SK-N-SH (cell line): Measurements from ENCODE around the gene CRELD2. TPM values are rescaled to one million over a fixed set of nuclear protein-coding genes. Genes with fewer than 3 reads are reported as not detected.

Source experiments
- CTCF ChIA-PET: fragments of 300-600, 350-600 bp; formaldehyde crosslinking; extraction: SDS; loops from one replicate; lab custom pipeline; 2021; lab: Yijun Ruan, JAX
- POLR2A ChIA-PET: fragments of 350-600 bp; sonication (Branson Sonifier 250); formaldehyde crosslinking; extraction: SDS; loops from one replicate; lab custom pipeline; 2020; ENCODE audit warnings: antibody characterized with exemption, inconsistent platforms; lab: Yijun Ruan, JAX
- DNase-seq: peaks from one replicate; pipeline ENCODE4 v3.0.0; 2012
- H2AFZ ChIP-seq: fragments of 200-600 bp; sonication (generic); 2 replicates; pipeline ENCODE4 v1.8.1; 2016; ENCODE audit warnings: antibody characterized with exemption, mild to moderate bottlenecking, low read depth
- H3F3A ChIP-seq: fragments of 200-600 bp; sonication (generic); replicated peaks from 2 replicates; pipeline ENCODE3; 2016; ENCODE audit warnings: antibody characterized with exemption, mild to moderate bottlenecking; ENCODE audit not compliant: insufficient read depth
- H3K27ac ChIP-seq, 2 experiments: fragments of 200-500 bp in 1 of 2; fragments of 200-600 bp in 1 of 2; sonication (Bioruptor generic) in 1 of 2; sonication (generic), shearing (Covaris generic) in 1 of 2; 2 replicates each; pipeline versions ENCODE4 v1.5.1 to v1.6.1; 2014 to 2016; ENCODE audit warnings: low read depth in 2 of 2, inconsistent platforms in 1 of 2, low read length in 1 of 2, mild to moderate bottlenecking in 1 of 2, mixed read lengths in 1 of 2
- H3K27me3 ChIP-seq: fragments of 200-600 bp; sonication (generic), shearing (Covaris generic); 2 replicates; pipeline ENCODE4 v1.6.1; 2016; ENCODE audit warnings: mixed run types; ENCODE audit not compliant: insufficient read depth
- H3K36me3 ChIP-seq, 2 experiments: fragments of 200-500 bp in 1 of 2; fragments of 200-600 bp in 1 of 2; sonication (Bioruptor generic) in 1 of 2; sonication (generic) in 1 of 2; replicated peaks in 1 of 2; 2 replicates each; pipeline versions ENCODE3 to v1.5.1; 2014 to 2016; ENCODE audit warnings: low read length in 1 of 2, mild to moderate bottlenecking in 1 of 2; ENCODE audit not compliant: insufficient read depth in 2 of 2, control insufficient read depth in 1 of 2
- H3K4me1 ChIP-seq, 2 experiments: fragments of 200-500 bp in 1 of 2; fragments of 200-600 bp in 1 of 2; sonication (Bioruptor generic) in 1 of 2; sonication (generic), shearing (Covaris generic) in 1 of 2; 2 replicates each; pipeline versions ENCODE4 v1.5.1 to v1.6.1; 2014 to 2016; ENCODE audit warnings: low read depth in 1 of 2, low read length in 1 of 2, mixed run types in 1 of 2; ENCODE audit not compliant: insufficient read depth in 2 of 2, control insufficient read depth in 1 of 2
- H3K4me2 ChIP-seq: fragments of 200-600 bp; sonication (generic), shearing (Covaris generic); 2 replicates; pipeline ENCODE4 v1.6.1; 2017; ENCODE audit warnings: mixed run types
- H3K4me3 ChIP-seq, 2 experiments: fragments of 200-500 bp in 1 of 2; fragments of 200-600 bp in 1 of 2; sonication (Bioruptor generic) in 1 of 2; sonication (generic), shearing (Covaris generic) in 1 of 2; 2 replicates each; pipeline versions ENCODE4 v1.5.1 to v1.8.1; 2014 to 2016; ENCODE audit warnings: low read depth in 2 of 2, inconsistent platforms in 1 of 2, low read length in 1 of 2, mild to moderate bottlenecking in 1 of 2, mixed read lengths in 1 of 2, moderate library complexity in 1 of 2
- H3K79me2 ChIP-seq: fragments of 200-600 bp; sonication (generic); 2 replicates; pipeline ENCODE4 v1.8.1; 2017; ENCODE audit warnings: mild to moderate bottlenecking; ENCODE audit not compliant: insufficient read depth
- H3K9ac ChIP-seq: fragments of 200-600 bp; sonication (generic); 2 replicates; pipeline ENCODE4 v1.6.1; 2017; ENCODE audit warnings: mixed run types
- H3K9me2 ChIP-seq: fragments of 200-600 bp; sonication (generic); 2 replicates; pipeline ENCODE4 v1.6.1; 2017; ENCODE audit warnings: mixed run types
- H3K9me3 ChIP-seq: fragments of 200-600 bp; sonication (generic); 2 replicates; pipeline ENCODE4 v1.6.1; 2017; ENCODE audit warnings: mixed run types, mild to moderate bottlenecking, moderate library complexity
- H4K20me1 ChIP-seq: fragments of 200-600 bp; sonication (generic); 2 replicates; pipeline ENCODE4 v1.6.1; 2017; ENCODE audit warnings: mild to moderate bottlenecking, mixed run types; ENCODE audit not compliant: insufficient read depth
- ELF1 ChIP-seq: IDR thresholded peaks from 2 replicates; pipeline ENCODE4 v1.4.0; 2012
- EP300 ChIP-seq, 2 experiments: IDR thresholded peaks; 2 replicates each; pipeline versions ENCODE4 v1.4.0 to v1.6.1; 2012; ENCODE audit warnings: borderline replicate concordance in 1 of 2, low read depth in 1 of 2, low read length in 1 of 2
- EZH2phosphoT487 ChIP-seq: fragments of 200-600 bp; sonication (generic); IDR thresholded peaks from 2 replicates; pipeline ENCODE4 v1.6.1; 2017; ENCODE audit warnings: low read depth, mixed run types, mild to moderate bottlenecking, antibody characterized with exemption, moderate library complexity, borderline replicate concordance
- FOSL2 ChIP-seq: IDR thresholded peaks from 2 replicates; pipeline ENCODE4 v1.4.0; 2012; ENCODE audit warnings: low read depth, mild to moderate bottlenecking, moderate library complexity, borderline replicate concordance
- FOXJ3 ChIP-seq: sonication (generic); formaldehyde crosslinking; IDR thresholded peaks from 2 replicates; pipeline ENCODE4 v1.5.1; 2020; ENCODE audit warnings: mild to moderate bottlenecking, missing genetic modification reagents
- FOXM1 ChIP-seq: IDR thresholded peaks from 2 replicates; pipeline ENCODE4 v1.4.0; 2012; ENCODE audit warnings: low read depth, mild to moderate bottlenecking
- GATA2 ChIP-seq: sonication (generic); formaldehyde crosslinking; IDR thresholded peaks from 2 replicates; pipeline ENCODE4 v1.5.0; 2020; ENCODE audit warnings: mild to moderate bottlenecking, missing genetic modification reagents
- JUND ChIP-seq: IDR thresholded peaks from 2 replicates; pipeline ENCODE4 v1.4.0; 2012
- MEF2A ChIP-seq: IDR thresholded peaks from 2 replicates; pipeline ENCODE4 v1.4.0; 2012; ENCODE audit warnings: low read depth, borderline replicate concordance
- MXI1 ChIP-seq: IDR thresholded peaks from 2 replicates; pipeline ENCODE4 v1.6.1; 2012; ENCODE audit warnings: mild to moderate bottlenecking, low read depth, low read length, improper control_type of control experiment
- NFIC ChIP-seq: IDR thresholded peaks from 2 replicates; pipeline ENCODE4 v1.4.0; 2012; ENCODE audit warnings: borderline replicate concordance
- RCOR1 ChIP-seq: fragments of 150-350 bp; IDR thresholded peaks from 2 replicates; pipeline ENCODE4 v1.6.1; 2017; ENCODE audit warnings: antibody characterized with exemption, low read length
- RFX5 ChIP-seq: IDR thresholded peaks from 2 replicates; pipeline ENCODE4 v1.6.1; 2012; ENCODE audit warnings: mild to moderate bottlenecking, improper control_type of control experiment, low read length
- RXRA ChIP-seq: IDR thresholded peaks from 2 replicates; pipeline ENCODE4 v1.4.0; 2012; ENCODE audit warnings: low read depth, mild to moderate bottlenecking, borderline replicate concordance
- SIN3A ChIP-seq: IDR thresholded peaks from 2 replicates; pipeline ENCODE4 v1.6.1; 2012; ENCODE audit warnings: low read depth, mild to moderate bottlenecking, low read length, moderate library complexity, borderline replicate concordance
- TAF1 ChIP-seq: IDR thresholded peaks from 2 replicates; pipeline ENCODE4 v1.6.1; 2012; ENCODE audit warnings: low read depth, mild to moderate bottlenecking, low read length, moderate library complexity, borderline replicate concordance
- TEAD4 ChIP-seq: IDR thresholded peaks from 2 replicates; pipeline ENCODE4 v1.4.0; 2012; ENCODE audit warnings: mild to moderate bottlenecking, borderline replicate concordance; ENCODE audit not compliant: insufficient read depth
- WGBS: methylation state at CpG from one replicate; pipeline ENCODE4 v1.1.6; 2017; ENCODE audit warnings: low lambda C conversion rate; 5-methylcytosine and 5-hydroxymethylcytosine counted together
- polyA plus RNA-seq, 3 experiments: library from polyadenylated mRNA; depleted of rRNA; stranded (reverse); fragments of >200 nt; gene quantifications; 2 replicates each; pipeline ENCODE4 v1.2.3, GENCODE V29; 2012
- TF ChIP-seq, protein P1 (sequence below): IDR thresholded peaks from 2 replicates; pipeline ENCODE4; 2012
- TF ChIP-seq, protein P2 (sequence below): fragments of 150-350 bp; IDR thresholded peaks from 2 replicates; pipeline ENCODE4 v1.6.1; 2017; ENCODE audit warnings: antibody characterized with exemption, low read length, low read depth, borderline replicate concordance
- TF ChIP-seq, protein P3 (sequence below): fragments of 150-350 bp; IDR thresholded peaks from 2 replicates; pipeline ENCODE4 v1.6.1; 2016; ENCODE audit warnings: mild to moderate bottlenecking, low read depth, low read length
- TF ChIP-seq, protein P4 (sequence below): fragments of 200-600 bp; sonication (generic); IDR thresholded peaks from 2 replicates; pipeline ENCODE4 v1.6.1; 2017; ENCODE audit warnings: antibody characterized with exemption, mild to moderate bottlenecking, moderate library complexity

The CRELD2 gene
- polyA plus RNA-seq, 1 of the 3 experiments (the other 2 are of a cell fraction): 113 TPM

DNA sequence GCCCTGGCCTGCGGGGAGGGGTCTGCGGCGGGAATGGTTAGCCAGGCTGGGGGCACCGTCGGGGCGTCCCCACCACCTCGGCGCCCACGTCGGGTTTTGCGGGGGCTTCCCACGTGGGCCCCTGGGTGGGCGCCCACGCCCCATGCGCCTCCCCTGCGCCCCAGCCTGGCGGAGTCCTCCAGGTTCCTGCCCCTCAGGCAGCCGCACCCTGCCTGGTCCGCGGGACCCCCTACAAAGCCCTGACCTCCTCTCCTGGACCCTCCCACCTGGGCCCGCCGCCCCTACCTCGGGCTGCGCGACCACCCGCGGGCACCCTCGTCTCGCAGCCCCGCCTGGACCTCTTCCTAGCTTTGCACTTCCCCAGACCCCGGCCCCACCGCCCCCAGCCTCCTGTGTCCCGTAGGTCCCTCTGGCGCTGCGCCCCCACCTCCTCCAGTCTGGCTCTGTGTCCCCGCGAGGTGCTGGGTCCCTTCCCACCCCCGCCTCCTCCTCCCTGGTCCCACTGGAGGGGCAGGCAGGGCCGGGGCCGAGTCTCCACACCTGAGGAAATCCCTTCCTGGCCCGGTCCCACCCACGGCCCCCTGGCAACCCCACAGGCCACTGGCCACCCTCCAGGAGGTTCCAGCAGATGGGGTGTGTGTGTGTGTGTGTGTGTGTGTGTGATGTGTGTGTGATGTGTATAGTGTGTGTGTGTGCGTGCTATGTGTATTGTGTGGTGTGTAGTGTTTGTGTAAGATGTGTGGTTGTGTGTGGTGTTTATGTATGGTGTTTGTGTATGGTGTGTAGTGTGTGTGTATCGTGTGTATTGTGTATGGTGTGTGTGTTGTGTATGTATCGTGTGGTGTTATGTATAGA, 54.0 kb downstream of the CRELD2 start:
- peak; percentile 48 for DNase-seq
- POLR2A ChIA-PET: interaction anchor here (0.6 kb wide), 1 partner anchor 318 kb away, joined by 4 read pairs; no protein-coding TSS in a partner anchor
- no peak overlapping the region for H2AFZ ChIP-seq
- H3K27ac ChIP-seq: no peak overlapping the region
- no peaks in the 10 kb centered on the region for H4K20me1 ChIP-seq
- H3F3A ChIP-seq: peaks cover 6% of the 10 kb centered on the region
- no peaks in the 10 kb centered on the region for H3K36me3 ChIP-seq
- H3K4me1 ChIP-seq: peaks cover 4 to 12% of the 10 kb centered on the region in 2 experiments; a peak in 1 of 4 replicates
- H3K9ac ChIP-seq: no peak overlapping the region
- no peaks in the 10 kb centered on the region for H3K9me3 ChIP-seq
- TF ChIP-seq RFX5: no peak
- TF ChIP-seq NFIC: no peak
- no peak for TF ChIP-seq FOXJ3
- TF ChIP-seq, protein P1, sequence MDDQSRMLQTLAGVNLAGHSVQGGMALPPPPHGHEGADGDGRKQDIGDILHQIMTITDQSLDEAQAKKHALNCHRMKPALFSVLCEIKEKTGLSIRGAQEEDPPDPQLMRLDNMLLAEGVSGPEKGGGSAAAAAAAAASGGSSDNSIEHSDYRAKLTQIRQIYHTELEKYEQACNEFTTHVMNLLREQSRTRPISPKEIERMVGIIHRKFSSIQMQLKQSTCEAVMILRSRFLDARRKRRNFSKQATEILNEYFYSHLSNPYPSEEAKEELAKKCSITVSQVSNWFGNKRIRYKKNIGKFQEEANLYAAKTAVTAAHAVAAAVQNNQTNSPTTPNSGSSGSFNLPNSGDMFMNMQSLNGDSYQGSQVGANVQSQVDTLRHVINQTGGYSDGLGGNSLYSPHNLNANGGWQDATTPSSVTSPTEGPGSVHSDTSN: no peak
- TF ChIP-seq FOSL2: no peak
- no peak for TF ChIP-seq GATA2
- no peak for TF ChIP-seq ELF1
- no peak for TF ChIP-seq TEAD4
- H3K27me3 ChIP-seq: no peaks in the 10 kb centered on the region
- CTCF ChIA-PET: no interaction called here
- 37% methylated on average over 17 of the region's 45 CpGs for WGBS
- no peak overlapping the region for H3K4me2 ChIP-seq
- H3K4me3 ChIP-seq: no peak overlapping the region
- no peaks in the 10 kb centered on the region for H3K79me2 ChIP-seq
- H3K9me2 ChIP-seq: no peaks in the 10 kb centered on the region

DNA sequence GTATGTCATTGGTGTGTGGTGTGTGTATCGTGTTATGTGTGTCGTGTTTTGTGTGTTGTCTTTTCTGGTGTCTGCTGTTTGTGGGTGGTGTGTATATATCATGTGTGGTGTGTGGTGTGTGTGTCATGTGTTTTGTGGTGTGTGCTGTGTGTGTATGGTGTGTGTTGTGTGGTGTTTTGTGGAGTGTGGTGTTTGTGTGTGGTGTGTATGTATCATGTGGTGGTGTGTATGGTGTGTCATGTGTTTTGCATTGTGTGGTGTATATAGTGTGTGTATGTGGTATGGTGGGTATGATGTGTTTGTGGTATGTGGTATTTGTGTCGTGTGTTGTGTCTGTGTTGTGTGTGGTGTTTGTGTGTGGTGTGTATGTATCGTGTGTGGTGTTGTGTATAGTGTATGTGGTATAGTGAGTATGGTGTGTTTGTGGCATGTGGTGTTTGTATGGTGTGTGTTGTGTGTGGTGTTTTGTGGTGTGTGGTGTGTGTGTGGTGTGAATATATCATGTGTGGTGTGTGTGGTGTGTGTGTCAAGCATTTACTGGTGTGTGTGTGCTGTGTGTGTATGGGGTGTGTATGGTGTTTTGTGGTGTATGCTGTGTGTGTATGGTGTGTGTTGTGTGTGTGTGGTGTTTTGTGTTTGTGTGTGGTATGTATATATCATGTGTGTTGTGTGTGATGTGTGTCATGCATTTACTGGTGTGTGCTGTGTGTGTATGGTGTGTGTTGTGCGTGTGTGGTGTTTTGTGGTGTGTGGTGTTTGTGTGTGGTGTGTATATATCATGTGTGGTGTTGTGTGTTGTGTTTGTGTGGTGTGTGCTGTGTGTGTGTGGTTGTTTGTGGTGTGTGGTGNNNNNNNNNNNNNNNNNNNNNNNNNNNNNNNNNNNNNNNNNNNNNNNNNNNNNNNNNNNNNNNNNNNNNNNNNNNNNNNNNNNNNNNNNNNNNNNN, 54.9 kb downstream of the CRELD2 start:
- H3K36me3 ChIP-seq: no peaks in the 10 kb centered on the region
- DNase-seq: no peak
- peaks cover 3 to 4% of the 10 kb centered on the region in 2 experiments; a peak in 1 of 4 replicates for H3K4me1 ChIP-seq
- peaks cover 6% of the 10 kb centered on the region for H3F3A ChIP-seq
- H3K4me3 ChIP-seq: no peak overlapping the region
- no peaks in the 10 kb centered on the region for H4K20me1 ChIP-seq
- H3K9ac ChIP-seq: no peak overlapping the region
- CTCF ChIA-PET: no interaction called here
- WGBS: 66% methylated on average over 5 of the region's 5 CpGs
- H3K27me3 ChIP-seq: no peaks in the 10 kb centered on the region
- H3K9me2 ChIP-seq: no peaks in the 10 kb centered on the region
- no peak overlapping the region for H3K27ac ChIP-seq
- H2AFZ ChIP-seq: no peak overlapping the region
- H3K79me2 ChIP-seq: no peaks in the 10 kb centered on the region
- no peaks in the 10 kb centered on the region for H3K9me3 ChIP-seq
- H3K4me2 ChIP-seq: no peak overlapping the region
- POLR2A ChIA-PET: no interaction called here
- TF ChIP-seq FOXJ3: no peak
- no peak for TF ChIP-seq FOXM1
- TF ChIP-seq RXRA: no peak
- TF ChIP-seq TAF1: no peak
- TF ChIP-seq RCOR1: no peak
- TF ChIP-seq MXI1: no peak
- no peak for TF ChIP-seq NFIC
- TF ChIP-seq JUND: no peak
- no peak for TF ChIP-seq SIN3A
- no peak for TF ChIP-seq EP300 (IDR thresholded peaks at IDR 0.05; ENCODE audit: borderline replicate concordance in 1 of 2, low read depth in 1 of 2, low read length in 1 of 2)
- TF ChIP-seq, protein P2, sequence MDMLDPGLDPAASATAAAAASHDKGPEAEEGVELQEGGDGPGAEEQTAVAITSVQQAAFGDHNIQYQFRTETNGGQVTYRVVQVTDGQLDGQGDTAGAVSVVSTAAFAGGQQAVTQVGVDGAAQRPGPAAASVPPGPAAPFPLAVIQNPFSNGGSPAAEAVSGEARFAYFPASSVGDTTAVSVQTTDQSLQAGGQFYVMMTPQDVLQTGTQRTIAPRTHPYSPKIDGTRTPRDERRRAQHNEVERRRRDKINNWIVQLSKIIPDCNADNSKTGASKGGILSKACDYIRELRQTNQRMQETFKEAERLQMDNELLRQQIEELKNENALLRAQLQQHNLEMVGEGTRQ: no peak
- TF ChIP-seq, protein P3, sequence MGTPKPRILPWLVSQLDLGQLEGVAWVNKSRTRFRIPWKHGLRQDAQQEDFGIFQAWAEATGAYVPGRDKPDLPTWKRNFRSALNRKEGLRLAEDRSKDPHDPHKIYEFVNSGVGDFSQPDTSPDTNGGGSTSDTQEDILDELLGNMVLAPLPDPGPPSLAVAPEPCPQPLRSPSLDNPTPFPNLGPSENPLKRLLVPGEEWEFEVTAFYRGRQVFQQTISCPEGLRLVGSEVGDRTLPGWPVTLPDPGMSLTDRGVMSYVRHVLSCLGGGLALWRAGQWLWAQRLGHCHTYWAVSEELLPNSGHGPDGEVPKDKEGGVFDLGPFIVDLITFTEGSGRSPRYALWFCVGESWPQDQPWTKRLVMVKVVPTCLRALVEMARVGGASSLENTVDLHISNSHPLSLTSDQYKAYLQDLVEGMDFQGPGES: no peak
- TF ChIP-seq EZH2phosphoT487: no peak
- TF ChIP-seq, protein P4, sequence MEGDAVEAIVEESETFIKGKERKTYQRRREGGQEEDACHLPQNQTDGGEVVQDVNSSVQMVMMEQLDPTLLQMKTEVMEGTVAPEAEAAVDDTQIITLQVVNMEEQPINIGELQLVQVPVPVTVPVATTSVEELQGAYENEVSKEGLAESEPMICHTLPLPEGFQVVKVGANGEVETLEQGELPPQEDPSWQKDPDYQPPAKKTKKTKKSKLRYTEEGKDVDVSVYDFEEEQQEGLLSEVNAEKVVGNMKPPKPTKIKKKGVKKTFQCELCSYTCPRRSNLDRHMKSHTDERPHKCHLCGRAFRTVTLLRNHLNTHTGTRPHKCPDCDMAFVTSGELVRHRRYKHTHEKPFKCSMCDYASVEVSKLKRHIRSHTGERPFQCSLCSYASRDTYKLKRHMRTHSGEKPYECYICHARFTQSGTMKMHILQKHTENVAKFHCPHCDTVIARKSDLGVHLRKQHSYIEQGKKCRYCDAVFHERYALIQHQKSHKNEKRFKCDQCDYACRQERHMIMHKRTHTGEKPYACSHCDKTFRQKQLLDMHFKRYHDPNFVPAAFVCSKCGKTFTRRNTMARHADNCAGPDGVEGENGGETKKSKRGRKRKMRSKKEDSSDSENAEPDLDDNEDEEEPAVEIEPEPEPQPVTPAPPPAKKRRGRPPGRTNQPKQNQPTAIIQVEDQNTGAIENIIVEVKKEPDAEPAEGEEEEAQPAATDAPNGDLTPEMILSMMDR: no peak
- TF ChIP-seq MEF2A: no peak
